NCI-H510A (cell line): ENCODE data around the gene MS4A6E.
"Not testable (repeated sequence)": the region's sequence is repeated elsewhere in the genome, so short reads cannot be mapped to it uniquely, and the experiment has no call there.

ENCODE experiments used
- DNase-seq: peaks from one replicate; lab custom pipeline; 2025; lab: John Stamatoyannopoulos, UW

MS4A6E gene

DNA sequence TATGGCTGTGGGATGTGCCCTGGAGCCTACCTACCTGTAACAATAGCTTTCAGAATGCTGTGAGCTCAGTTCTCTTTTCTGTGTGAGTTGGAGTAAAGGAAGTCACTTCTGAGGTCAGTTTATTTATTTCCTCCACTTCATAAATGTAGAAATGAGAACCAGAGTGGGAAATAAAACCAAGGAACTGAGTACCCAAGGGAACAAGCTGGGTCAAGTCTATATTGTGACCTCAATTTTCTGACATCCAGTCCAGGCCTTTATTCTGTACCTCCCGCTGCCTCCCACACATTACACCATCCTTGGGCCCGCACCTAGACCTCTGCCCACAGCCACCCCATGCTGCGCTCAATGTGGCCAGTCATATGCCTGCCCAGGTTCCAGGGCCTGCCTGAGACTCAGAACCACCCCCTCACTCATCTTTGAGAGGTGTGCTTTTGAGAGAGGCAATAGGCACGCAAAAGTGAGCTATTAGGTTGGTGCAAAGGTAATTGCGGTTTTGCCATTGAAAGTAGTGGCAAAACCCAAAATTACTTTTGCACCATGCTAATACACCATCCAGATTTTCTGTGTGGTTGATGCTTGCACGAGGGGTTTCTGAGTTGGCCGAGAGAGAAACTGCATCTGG is 9.8 kb downstream of the MS4A6E start:
- DNase-seq: no peak

DNA sequence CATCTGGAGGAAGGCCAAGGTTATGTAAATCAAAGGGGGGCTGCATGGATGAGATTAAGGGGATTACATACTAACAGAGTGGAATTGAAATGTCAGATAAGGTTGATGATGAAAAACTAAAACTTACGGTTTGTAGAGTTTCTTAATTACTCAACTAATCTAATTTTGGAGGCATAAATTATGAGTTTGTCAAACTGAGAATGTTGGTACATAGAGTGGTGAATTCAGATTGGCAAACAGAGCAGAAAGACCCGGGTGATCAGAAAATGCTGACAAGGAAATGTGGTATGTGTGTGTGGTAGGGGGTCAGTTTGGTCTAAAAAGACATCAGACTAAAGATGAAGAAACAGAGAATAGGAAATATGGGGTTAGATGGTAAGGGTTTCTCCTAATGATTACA is 11.0 kb downstream of the MS4A6E start:
- no peak for DNase-seq

DNA sequence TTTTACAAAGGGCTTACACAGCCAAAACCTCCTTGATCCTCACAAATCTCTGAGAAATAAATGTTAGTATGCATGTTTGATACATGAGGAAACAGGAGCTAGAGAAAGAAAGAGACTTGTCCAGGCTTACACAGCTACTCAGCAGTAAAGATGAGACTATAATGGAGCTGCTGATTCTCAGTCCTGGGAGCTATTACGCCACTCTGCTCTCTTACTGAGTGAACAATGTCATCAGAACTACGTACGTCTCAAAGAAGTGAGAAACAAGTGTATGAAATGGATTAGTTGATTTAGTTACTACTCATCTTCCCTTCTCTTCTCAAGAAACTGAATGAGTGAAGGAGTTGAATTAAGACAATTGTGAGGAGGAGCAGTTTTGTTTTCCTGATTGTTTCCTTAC is 12.3 kb downstream of the MS4A6E start:
- no peak for DNase-seq

DNA sequence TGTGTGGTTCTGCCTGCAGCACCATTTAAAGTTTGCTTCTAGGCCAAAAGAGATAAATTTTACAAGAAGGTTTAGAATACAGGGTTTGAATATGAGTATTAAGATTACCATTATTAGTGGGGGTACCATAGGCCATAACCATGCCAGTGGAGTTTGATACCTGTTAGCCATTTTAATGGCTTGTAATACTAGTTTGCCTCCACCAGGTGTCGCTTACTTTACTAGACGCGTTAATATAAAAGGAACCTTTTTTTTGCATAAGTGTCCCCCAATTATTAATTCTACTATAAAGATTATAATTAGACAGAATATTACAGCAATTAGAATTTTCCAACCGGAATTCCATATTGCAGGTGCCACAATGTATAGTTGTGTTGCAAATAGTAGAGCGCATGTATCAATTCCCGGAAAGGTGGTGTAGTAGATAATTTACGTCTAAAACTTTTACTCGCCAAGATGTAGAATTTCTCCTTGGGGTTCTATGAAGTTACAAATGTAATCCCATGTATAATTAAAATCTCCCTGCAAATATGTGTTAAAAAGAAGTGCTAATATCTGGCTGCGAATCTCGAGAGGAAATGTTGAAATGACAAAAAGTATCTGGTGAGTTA is 16.1 kb downstream of the MS4A6E start:
- DNase-seq: no peak

DNA sequence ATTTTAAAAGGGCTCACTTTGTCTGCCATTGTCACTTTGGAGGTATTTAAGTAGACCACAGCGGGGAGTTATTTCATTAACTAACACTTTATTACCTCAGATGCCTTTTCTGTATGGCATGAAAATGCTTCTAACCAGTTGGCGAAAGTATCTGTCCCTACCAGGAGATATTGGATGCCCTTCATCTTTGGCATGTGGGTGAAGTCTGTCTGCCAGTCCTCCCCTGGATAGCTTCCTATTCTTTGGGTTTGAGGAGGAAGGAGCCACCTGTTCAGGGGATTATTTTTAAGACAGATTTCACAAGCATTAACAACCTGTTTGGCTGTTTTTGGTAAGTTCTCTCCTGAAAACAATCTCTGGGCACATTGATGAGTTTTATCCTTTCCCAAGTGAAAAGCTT is 17.1 kb downstream of the MS4A6E start:
- no peak for DNase-seq

DNA sequence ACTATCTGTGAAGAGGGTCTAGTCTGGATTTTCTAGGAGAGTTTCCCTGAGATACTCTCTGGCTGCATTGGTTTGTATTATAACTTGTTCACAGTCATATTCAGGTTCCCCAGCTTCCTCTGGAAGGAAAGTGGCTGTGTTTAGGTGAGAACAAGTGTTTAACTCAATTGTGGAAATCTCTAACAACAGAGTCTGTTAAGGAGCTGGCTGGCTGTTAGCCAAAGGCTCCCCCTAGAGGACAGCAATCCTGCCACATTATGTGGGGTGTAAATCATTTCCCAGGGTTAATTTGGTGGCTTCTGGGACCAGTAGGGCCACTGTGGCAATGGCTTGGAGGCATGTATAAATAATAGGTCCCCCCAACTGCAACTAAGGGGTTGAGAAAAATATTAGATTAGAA is 18.4 kb downstream of the MS4A6E start:
- DNase-seq: no peak

DNA sequence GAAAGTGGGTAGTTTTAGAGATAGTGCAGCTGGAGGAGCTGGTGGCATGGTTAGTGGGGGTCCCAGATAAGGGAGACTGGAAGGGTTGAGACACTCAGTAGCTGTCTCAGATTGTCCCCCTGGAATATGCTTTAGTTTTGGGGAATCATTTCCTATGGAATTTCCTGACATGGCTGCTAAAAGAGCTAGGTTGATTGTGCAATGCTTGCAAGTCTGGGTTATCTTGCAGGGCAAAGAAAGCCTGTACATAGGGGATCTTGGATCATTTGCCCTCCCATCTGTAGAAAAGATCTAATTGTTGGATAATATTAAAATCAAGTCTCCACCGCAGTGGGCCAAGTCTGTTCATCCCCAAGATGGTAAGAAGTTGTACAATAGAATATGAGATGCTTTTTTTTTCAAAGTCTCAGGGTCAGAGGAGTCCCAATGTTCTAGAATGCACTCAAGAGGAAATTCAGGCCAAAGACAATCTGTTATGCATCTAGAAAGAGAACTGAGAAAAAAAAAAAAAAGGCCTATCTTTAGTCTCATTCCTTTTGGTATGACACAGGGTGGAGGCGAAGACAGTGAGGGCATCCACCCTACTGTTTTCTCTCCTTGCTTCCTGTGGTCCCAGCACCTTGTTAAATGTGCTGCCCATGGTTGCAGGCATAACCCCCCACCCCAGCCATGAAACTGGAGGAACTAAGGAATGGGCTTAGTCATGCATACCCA is 20.2 kb downstream of the MS4A6E start:
- no peak for DNase-seq

DNA sequence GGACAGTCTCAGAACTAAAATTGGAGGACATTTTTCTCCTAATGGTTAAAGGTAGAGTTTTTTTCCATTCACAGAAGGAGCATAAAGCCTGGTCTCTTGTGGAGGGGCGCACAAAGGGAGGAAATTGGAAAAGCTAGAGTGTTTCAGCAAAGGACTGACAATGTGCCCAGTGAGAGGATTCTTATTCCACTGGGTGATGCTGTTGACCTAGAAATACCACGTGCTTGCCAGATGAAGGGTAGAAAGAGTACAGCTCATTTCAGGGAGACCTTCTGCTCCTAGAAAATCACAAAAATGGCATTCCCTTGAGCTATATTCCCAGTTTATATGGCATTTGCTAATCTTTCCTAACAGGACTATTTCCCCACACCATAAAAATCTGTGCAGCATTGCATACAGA is 21.1 kb downstream of the MS4A6E start:
- DNase-seq: no peak

DNA sequence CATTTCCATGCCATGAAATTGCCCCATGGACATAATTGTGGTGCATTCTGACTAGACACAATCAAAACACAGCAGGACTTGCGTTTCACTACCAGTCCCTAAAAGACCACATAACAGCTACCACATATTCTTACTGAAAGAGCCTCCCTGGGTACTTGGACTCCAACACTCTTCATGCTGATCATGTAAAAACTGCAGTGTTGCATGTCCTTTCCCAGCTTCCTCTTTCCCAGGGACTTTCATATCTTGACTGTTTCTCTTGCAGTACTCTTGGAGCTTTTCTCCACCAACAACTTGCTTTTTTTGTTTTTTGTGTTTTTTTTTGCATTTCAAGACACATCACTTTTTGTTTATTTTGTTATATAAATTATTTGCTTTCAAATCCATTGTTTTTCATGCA is 22.9 kb downstream of the MS4A6E start:
- no peak for DNase-seq

DNA sequence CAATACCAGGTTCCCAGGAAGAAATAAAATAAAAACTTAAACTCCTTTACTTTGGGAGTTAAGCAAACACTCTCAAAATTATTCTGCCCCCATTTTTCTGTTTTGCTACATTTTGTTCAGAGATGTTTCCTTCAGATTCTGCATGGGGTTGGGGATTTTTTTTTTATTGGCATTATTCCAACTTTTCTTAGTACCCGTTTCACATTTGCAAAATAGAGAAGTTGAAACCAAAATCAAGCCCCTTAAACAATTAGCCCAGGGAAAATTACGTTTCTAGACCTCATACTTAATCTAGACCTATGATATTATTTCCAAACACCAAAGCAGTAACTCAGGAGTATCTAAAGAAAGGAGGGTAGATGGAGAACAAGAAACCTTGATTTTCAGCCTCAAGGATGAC is 30.7 kb downstream of the MS4A6E start:
- no peak for DNase-seq

DNA sequence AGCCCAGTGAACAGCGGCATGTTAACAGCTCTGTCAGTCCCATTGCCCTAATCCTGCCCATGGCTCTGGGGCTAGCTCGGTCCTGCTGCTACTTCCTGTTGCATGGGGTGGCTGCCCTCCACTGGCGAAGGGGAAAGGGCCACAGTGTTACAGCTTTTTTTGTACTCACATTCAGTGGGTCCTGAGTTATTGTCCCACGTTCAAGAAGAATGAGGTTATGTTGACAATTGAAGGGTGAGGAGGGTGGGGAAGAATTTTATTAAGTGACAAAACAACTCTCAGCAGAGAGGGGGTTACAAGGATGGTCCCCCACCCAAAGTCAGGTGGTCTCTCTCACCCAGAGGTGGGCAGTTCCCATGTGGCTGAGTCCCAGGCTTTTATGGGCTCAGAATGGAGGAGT is 33.6 kb downstream of the MS4A6E start:
- no peak for DNase-seq

DNA sequence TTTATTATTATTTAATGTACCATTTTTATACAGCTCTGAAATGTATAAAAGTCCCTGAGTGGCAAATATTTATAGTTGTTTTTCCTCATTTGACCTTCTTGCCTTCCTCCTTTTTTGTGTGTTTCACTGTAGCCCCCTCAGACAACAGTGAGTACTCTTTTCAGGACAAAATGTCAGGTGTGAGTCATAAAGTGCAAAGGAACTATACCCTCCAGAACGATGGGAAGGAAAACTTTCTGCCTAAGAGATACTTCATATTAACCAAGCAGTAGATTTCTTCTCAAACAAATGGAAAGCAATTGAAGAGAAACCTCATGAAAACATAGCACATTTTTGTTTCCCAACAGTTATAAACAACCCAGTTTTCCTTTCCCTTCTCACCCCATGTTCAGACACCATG is 35.2 kb downstream of the MS4A6E start:
- no peak for DNase-seq

DNA sequence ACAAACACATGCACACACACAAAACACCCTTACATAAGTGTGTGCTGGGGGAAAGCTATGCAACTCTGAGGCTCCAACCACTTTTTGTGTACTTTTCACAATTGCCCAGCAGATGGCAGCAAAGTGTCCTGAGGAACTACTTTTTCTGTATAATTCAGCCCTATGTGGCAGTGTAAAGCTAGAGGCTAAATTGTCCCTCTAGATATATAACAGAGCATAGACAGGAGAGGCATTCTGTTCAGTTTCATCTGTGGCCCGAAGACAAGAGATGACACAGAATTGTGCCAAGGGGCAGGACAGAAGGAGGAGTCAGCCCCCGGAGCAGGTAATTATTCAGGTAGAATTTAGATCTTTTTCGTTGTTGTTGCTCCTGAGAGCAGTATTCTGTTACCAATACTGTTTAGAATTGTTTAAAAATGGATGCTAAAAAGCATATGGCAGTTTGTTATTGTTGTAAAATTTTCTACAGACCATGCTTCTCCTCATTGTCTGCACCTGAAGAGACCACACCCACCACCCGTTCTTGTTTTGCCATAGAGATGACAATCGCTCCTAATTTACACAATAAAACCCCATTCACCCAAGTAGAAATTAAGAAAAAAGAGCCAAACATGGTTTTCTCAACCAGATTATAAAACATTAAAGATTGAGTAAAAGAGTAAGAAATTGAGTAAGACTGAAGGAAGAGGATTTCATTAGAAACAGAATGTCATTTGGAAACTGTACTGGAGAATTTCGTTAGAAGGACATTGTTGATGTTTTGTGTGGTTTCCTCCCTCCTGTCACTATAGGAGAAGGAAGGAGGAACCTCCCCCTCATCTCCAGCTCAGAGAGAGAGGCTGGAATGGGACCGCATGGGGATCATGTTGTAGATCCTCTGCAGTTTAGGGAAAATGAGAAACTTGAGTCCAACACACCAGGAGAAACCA is 36.8 kb downstream of the MS4A6E start:
- no peak for DNase-seq

DNA sequence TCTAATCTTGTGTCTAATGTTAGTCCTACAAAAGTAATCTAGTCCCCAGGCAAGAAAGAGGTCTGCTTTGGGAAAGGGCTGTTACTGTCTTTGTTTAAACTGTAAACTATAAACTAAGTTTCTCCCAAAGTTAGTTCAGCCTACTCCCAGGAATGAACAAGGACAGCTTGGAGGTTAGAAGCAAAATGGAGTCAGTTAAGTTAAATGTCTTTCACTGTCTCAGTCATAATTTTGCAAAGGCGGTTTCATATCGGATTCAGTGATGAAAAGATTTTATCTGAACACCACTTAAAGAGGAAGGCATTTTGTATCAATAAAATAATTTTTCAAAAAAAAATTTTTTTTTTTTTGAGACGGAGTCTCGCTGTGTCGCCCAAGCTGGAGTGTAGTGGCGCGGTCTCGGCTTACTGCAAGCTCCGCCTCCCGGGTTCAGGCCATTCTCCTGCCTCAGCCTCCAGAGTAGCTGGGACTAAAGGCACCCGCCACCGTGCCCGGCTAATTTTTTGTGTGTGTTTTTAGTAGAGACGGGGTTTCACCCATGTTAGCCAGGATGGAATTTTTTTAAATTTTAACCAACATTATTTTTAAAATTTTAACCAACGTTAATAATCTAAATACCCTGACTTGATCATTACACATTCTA is 39.3 kb downstream of the MS4A6E start:
- not testable (repeated sequence) for DNase-seq

DNA sequence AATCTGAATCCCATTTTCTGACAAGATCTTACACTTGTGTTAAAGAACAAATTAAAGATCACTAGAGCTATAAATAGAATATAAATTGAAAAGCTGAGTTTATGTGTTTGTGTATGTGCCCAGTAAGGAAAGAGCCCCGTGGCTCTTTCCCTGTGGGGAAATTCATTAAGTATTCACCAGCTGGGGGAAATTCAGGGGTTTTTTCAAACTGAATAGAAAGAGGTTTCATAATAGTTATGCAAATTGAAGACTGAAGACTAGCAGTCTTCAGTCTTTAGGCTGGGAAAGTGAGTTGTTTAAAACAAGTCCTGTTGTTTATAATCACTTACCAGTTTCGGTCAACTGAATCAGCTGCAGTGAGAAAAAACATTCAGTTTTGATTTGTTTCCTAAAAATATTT is 40.0 kb downstream of the MS4A6E start:
- DNase-seq: no peak

DNA sequence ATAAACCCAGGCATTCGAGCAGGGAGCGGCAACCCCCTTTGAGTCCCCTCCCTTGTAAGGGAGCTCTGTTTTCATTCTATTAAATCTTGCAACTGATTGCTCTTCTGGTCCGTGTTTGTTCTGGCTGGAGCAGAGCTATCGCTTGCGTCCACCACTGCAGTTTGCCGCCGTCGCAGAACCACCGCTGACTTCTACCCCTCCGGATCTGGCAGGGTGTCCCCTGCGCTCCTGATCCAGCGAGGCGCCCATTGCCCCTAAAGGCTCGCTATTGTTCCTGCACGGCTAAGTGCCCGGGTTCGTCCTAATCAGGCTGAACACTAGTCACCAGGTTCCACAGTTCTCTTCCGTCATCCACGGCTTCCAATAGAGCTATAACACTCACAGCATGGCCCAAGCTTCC is 40.8 kb downstream of the MS4A6E start:
- no peak for DNase-seq

DNA sequence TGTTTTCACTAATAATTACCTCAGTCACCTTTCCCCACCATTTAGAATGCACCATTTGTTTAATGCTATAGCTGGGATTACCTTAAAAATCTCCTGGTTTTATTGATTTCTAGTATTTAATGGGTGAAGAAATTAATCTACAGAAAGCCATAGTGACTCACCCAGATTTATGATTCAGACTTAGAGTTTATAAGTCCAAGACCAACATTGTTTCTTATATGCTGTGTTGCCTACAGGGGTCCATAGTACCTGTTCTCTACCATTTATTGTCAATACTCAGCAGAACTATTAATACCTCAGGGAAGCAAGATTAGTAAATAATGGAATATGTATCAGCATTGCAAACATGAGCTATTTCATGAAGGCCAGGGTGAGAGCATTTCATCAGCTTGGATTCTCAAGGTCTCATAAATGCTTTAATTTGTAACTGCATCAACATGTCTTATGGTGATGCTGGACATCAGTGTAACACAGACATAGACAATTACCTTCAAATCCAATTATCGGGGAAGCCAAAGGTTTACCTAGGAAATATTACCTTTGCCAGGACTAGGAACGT is 43.3 kb downstream of the MS4A6E start:
- no peak for DNase-seq

DNA sequence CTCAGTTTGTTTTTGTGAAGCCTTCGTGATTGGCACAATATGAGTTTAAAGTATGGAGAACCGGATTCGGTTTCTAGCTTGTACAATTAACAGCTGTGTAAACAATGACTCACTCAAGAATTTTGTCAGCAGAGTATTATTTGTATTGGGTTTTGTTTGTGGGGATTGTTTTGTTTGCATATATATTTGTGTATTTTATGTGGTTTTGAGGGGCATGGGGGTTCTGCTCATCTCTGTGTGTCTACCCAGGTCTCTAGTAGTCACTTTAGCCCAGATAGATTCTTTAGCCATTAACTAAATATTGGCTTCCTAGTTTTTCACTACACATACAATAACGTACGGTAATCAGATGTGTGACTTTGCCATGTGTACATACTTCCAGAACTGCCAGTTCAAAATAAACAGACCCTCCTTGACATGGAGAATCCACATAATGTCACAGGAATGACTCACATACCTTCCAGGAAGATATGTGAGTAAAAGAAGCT is 43.8 kb downstream of the MS4A6E start:
- DNase-seq: no peak

DNA sequence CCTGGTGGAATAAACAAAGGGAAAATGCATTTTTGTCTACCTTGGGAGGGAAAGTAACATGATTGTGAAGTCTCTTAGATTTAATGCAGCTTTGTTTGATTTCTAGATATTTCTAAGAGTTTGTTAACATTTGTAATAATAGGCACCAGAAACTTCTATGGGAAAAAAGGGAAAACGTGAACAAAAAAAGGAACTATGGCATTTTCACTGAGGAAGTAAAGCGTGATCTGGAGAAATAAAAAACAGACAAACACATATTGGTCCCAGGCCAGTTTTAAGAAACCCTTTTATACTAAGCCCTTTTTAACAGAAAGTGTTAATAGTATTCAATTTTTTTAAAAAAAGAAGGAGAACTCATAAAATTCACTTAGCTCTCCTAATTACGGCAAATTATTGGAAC is 44.3 kb downstream of the MS4A6E start:
- no peak for DNase-seq

DNA sequence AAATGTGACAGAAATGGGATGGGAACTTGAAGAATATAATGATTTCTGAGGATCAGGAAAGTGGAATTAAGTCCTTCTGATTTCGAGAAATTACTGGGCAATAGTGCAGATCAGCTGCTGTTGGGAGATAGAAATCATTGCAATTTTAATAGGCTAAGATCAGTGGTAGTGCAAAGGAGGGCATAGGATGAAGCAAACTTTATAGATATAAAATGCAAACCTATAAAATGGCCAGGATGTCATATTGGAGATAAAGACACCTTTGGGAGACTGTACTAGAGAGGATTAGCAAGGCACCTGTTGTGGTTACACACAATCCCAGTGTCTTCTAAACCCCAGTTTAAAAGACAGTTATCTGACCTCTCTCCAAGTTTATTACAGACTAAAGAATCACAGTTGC is 44.8 kb downstream of the MS4A6E start:
- no peak for DNase-seq

DNA sequence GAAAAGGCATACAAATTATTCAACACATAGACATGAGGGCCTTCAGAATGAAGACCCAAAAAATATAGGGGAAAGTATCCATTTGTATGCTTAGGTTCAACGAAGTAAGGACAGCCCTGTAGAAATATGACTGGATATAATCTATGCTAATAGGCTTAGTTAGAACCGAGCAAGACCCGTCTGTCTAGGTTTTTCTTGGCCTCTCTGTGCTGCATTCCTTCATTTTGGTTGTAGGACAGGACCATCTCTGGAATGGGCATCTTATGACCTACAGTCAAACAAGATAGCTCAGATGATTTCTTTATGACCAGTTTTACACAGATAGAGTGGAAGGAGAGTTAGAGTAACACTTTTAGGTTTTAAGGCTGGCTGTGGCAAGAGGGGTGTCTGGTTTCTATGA is 45.7 kb downstream of the MS4A6E start:
- no peak for DNase-seq

DNA sequence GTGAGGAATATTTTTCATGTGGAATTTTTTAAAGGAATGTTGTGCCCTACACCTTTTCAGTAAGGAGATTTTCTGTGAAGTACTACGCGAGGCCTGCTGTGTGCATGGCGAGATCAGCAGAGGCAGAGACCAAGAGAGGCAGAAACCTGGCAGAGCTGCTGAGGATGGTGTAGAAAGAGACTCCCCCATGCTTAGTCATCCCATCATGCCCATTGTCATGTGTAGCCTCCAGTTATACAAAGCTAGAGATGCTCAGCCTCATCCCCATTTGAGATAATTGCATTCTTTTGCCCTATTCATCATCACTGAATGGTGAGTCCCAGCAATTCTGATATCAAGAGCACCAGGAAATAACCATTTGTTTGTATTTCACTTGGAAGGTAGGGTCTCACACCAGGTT is 48.3 kb downstream of the MS4A6E start:
- DNase-seq: no peak
